Superior temporal gyrus (tissue), 1 donor: ENCODE data around the gene TMEM132D.
A peak's percentile ranks its signal among the peaks of the same experiment; 100 is the strongest.

Experiments used
- DNase-seq: peaks from one replicate; pipeline ENCODE4 v3.0.0-alpha.2; 2016; ENCODE audit errors: extremely low spot score

Gene TMEM132D

DNA sequence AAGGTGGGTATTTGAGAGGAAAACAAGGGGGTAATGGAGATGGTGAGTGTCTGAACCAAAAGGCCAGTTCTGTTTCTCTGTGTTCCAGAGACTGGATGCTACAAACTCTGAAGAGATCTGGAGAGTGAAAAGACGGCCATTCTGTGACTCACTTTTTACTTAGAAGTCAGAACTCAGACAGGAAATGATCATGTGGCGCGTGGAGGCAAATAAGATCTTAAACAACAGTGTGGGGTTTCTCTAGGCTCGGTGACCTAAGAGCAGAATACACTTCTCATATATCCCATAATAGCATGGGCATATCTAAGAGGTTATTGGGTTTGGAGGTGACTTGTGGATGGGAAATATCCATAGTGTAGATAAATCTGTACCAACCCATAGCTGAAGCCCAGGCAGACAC, 463.5 kb downstream of the TMEM132D start:
- DNase-seq: no peak

DNA sequence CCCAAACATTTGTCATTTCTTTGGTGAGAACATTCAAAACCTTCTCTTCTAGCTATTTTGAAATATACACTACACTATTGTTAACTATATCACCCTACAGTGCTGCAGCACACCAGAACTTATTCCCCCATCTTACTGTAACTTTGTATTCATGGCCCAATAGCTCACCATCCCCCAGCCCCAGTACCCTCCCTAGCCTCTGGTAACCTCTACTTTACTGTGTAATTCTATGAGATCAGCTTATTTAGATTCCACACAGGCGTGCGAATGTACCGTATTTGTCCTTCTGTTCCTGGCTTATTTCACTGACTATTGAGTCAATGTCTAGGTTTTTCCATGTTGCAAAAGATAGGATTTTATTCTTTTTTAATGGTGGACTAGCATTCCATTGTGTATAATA, 469.0 kb downstream of the TMEM132D start:
- no peak for DNase-seq

DNA sequence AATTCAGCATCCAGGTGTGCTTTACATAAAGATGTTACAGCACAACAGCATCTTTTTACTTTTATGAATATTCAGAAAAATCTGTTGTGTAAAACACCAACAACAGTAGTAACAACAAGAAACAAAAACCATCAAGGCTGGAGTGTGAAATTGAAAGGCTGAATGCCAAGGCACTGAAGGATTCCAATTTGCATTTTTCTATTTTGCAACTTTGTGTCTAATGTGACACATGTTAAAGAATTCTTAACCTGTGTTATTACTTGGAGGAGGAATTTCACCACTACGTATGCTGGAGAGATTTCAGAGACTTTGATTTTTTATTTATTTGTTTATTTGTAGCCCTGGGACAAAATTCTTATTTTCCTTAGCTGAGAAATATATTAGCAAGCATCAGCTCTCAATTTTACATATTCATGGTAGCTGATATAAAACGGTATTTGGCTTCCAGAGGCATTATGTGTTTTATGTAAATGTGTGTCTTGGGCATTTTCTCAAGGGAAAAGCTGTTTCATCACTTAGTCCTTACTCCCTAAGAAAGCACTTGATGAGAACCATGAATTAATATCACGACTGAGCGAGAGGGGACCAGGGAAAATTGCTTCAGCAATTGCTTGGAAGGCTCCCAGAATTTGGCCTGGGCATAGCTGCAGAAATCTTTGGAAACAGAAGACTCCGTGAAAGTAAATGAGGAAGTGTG, 475.4 kb downstream of the TMEM132D start:
- no peak for DNase-seq

DNA sequence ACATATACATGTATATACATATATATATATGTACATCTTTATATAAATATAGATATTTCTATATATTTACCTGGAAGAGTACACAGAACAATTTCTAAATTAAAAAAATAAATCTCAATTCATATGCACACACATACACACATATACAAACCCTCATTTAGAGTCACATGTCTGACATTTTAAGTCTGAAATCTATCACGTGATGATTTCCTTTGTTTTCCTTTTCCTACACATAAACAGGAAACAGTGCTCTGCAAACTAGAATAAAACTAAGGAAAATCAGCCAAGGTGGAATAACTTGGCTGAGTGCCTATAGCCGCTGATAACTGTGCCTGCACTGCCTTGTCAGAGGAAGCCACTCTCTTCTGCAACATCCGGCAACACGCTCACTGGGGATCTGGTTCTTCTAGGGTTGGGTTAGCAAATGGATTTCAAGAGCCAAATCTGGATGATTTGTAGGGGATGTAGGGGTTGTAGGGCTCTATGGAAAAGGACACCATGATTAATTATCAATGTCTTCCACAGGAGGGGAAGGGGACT, 480.7 kb downstream of the TMEM132D start:
- no peak for DNase-seq

DNA sequence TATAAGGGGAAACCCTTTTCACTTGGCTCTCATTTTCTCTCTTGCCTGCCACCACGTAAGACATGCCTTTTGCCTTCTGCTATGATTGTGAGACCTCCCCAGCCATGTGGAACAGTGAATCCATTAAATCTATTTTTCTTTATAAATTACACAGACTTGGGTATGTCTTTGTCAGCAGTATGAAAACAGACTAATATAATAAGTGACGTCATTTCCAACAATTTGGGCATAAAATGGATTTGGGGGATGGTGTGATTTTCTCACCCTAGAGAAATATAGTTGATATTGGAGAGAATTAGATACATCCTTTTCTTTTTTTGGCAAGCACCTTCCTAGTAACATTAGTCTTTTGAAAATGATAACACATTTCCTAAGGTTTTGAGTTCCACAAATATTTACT, 490.5 kb downstream of the TMEM132D start:
- DNase-seq: no peak

DNA sequence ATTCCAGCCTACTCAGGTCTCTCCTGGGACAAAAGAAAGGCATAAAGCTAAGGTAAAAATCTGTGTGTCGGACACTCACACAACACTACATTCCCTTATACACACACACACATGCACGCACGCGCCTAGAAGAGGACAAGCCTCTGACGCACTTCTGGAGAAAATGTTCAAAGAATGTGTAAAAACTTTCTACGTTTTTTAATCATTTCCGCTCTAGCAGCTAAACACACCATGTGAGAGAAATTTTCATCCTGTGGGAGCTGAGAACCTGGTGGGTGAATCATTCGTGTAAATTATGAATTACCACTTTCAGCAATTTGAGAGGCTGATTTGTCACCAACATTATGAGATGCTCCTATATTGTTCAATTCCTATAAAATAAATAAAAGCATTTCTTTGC, 494.5 kb downstream of the TMEM132D start:
- no peak for DNase-seq

DNA sequence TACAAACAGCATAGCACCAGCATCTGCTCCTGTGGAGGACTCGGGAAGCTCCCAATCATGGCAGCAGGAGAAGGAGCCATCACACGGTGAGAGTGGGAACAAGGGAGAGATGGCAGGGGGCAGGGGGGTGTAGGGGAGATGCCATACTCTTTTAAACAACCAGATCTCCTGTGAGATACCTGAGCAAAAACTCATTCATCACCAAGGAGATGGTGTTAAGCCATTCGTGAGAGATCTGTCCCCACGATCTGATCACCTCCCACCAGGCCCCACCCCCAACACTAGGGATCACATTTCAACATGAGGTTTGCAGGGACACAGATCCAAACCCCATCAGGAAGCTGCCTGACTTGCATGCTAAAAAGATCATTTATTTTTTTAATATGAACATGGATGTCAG, 499.3 kb downstream of the TMEM132D start:
- no peak for DNase-seq

DNA sequence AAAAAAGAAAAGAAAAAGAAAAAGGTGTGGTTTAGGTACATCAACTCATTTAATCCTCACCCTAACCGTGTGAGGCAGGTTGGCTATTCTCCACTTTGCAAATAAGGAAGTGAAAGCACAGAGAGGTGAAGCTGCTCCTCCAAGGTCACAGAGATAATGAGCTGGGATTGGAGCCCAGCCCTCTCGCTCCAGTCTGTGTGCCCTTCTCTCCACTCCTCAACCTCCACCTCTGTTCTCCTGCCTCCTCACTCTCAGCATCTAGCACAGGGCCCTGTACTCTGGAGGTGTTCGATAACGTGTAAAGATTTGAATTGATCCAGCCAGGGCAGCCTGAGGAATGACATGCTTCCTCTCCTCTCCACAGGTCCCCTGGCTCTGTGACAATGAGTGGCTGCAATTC, 502.3 kb downstream of the TMEM132D start:
- DNase-seq: no peak

DNA sequence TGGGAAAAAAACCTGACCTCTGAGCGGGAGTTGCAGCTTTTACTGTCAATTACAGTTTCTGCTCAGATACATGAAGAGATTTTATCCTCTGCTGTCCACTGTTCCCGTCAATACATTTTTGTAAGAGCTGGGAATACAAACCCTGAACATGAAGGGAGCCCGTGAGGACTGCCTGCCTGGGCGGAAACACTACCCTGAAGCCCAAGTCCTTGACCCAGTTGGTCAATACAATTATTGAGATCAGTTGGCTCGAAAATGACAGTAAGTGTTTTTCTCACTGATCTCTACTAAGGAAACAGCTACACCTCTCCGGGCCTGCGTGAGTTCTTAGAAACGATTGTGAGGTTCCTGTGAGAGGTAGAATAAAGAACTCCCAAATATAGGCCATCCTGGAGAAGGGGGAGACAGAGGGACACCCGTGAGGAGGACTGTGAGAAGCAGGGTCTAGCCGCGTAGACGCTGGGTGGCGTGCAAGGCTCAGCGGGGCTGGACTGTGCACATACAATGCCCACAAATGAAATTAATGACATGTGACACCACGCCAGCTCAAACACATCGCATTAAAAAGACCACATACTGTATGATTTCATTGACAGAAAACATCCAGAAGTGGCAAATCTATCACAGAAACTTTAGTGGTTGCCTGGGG, 509.5 kb downstream of the TMEM132D start:
- no peak for DNase-seq

DNA sequence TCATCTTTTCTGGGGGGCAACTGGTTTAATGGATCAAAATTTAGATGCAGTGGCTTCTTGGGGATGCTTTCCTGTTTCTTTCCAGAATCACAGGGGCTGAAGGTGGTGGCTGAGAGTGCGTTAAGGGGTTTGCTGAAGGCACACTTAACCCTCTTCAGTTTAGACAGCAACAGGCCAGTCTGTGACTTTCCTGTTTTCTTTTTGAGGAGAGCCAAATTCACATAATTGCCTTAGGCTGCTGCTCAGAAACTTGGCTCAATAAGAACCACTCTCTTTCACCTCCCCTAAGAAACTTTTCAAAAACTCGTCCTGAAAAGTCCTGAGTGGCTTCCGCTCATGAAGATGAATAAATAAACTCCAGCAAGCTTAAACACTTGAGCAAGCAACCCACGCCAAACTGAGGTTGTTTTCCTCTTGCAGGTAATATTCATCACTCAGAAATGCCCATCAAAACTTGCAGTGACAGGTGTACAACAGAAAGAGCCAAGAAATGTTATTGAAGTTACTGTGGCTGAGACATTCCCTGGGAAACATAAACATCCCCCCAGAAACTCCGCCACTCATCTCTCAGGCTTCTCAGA, 510.4 kb downstream of the TMEM132D start:
- no peak for DNase-seq

DNA sequence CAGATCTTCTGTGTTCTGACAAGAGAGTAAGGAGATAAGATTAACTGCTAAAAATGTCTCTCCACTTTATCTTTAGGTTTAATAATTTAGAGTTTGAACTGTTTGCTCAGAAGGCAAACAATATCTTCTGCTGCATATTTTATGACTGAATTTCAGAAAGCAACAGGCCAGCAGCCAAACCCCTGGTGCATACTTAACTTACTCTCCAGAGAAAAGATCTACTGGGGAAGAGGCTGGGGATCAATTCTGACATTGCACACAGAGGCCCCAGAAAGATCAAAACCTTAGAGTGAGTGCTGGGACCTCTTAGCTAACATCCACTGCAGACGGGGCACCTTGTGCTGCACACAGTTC, 518.2 kb downstream of the TMEM132D start:
- no peak for DNase-seq

DNA sequence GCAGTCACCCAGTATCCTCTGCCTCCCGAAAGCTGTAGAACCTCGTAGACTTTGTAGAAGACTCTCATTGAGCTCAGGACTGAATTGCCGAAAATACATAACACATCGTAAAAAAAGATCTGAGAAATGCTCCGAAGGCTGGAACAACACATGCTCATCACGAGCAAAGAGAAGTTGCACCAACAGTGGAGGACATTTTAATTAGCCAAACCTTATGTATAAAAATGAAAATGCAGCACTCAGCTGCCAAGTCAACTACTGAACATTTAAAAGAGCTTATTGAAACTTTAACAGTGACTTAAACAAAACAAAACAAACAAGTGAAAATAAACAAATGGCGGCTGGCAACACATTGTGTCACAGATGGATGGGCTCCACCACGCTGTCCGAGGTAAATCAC, 519.9 kb downstream of the TMEM132D start:
- DNase-seq: no peak

DNA sequence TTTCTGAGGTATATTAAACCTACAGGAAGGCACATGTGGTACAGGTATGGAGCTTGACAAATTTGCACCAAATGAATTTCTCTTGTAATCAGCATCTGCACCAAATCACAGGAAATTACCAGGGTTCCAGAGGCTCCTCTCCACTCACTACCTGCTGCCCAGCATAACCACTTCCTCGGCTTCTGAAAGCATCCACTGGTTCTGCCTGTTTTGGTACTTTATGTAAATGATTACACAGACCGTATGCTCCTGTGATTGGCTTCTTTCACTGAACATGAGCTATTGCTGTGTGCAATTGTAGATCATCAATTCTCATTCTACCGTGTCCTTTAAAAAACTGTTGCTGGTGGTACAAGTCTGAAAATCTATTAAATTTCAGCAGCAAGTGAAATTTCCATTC, 522.1 kb downstream of the TMEM132D start:
- no peak for DNase-seq

DNA sequence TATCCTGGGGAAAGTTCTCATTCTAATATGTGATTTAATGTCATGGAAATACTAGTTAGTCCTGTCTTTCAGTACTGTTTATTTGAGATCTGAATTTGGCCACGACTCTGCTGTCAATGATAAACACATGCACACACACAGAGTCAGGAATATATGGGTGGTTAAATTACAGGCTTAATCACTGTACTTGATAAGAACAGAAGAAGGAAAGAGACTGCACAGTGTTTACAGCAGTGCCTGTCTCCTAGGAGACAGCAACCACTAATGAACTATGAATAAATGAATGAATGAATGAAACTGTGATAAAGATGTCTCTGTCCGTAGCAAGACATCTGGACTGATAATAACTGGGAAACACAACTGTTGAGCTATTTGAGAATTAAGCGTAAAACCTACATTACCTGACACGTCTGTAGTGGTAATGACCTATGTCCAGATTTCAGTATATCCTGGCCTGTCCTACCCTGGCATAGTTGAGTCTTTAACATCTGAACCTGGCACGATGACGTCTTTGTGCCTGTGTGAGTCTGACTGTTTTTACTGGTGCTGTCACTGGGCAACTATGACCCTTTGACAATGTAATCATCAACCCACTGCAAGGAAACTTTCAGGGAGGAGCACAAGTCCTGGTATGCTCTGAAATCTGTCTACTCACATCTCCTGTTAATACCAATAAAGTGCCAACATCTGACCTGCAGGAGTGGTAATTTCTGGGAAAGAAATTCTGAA, 524.6 kb downstream of the TMEM132D start:
- no peak for DNase-seq

DNA sequence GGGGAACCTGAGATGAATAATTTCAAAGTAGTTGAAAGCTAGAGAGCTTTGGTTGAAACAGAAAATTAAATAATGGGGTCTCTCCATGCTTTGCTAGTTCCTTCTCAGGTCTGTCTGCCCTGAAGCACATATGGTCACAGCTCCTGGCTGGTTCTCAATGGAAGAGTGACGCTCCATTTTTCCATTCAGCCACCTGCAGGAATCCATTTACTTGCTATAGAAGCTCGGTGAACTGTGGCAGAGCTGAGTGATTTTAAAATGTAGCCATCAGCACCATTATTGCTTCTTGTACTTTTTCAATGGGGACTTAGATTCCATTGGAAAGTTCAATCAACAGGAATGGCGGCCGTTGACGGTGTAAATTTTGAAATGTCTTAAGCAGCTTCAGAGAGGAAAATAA, 525.3 kb downstream of the TMEM132D start:
- DNase-seq: no peak

DNA sequence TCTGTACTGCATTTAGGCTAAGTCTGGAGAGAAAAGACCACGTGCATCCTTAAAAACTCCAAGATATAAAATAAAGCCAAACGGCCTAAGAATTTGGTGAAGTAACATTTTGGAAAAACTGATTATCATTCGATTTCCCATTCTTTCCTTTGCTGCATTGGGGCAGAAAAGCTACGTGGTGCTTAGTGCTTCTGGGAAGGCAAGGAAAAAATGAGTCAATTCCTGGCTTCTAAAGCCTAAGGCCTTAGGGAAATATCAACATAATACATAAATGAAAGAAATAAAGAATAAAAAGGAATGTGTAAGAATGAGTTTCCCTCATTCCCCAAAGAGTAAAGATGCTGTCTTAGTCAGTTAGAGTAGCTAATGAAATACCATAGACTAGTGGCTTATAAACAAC, 530.1 kb downstream of the TMEM132D start:
- DNase-seq: no peak

DNA sequence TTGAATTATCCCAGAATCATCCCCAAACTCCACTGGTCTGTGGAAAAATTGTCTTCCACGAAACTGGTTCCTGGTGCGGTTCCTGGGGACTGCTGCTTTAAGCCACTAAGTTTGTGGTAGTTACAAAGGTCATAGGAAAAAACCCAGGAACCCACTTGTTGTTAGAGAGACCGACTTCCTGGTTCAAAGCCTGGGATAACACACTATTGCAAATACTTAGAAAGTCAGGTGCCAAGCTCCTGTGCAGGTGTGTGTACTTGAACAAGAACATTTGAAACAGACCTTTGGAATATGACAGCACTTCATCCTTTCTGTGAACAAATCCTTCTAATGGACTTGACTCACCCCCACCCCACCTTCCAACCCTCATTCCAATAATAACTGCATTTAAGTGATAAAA, 530.9 kb downstream of the TMEM132D start:
- no peak for DNase-seq

DNA sequence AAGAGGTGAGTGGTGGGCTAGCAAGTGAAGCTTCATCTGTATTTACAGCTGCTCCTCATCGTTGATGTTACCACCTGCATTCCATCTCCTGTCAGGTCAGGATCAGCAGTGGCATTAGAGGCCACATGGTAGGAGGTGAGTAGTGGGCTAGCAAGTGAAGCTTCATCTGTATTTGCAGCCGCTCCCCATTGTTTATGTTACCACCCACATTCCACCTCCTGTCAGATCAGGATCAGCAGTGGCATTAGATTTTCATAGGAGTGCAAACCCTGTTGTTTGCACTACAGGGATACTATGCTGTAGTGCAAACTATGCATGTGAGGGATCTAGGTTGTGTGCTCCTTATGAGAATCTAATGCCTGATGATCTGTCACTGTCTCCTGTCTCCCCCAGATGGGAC, 531.5 kb downstream of the TMEM132D start:
- no peak for DNase-seq

DNA sequence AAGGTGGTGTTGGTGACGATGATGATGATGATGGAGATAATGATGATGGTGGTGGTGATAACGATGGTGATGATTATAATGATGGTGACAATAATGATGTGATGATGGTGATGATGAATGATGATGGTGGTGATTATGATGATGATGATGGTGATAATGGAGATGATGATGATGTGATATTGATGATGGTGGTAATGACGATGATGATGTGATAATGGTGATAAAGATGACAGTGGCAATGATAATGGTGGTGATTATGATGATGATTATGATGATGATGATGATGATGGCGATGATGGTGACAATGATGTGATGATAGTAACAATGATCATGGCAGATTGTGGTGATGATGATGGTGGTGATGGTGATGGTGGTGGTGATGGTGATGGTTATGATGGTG, 532.6 kb downstream of the TMEM132D start:
- DNase-seq: no peak

DNA sequence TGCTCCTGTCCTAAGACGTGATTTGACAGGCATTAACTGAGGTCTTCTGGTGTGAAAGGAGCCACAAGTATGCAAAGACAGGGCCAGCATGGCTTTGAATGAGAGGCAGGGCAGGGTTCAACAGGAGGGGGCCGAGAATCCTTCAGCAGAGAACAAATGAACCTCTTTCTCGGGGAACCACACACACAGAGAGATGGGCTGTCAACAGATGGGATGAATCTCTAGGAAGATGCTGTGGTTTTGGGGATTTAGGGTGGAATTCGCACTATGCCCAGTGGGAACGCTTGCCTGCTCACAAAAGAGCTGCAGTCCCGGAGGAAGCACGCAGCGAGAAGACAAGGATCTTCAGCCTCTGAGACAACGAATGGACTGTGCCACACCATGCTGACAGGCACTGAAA, 537.2 kb downstream of the TMEM132D start:
- DNase-seq: no peak

DNA sequence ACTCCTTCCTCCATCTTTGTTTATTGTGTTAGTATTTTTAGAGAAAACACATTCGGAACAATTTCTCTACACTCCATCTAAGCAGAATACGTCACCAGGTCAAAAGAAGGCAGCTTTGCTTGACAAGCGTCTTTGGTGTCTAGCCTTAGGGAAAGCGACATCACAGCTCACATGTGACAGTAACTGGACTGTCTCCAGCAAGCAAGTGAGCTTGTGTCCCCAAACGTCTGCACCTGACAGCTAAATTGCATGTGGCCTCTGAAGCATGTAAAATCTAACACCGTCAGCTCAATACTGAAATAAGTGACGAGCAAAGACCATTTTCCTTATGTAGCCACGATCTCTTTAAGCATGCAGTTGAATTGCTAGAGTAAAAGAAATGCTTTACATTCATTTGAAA, 540.8 kb downstream of the TMEM132D start:
- peak; percentile 22 for DNase-seq

DNA sequence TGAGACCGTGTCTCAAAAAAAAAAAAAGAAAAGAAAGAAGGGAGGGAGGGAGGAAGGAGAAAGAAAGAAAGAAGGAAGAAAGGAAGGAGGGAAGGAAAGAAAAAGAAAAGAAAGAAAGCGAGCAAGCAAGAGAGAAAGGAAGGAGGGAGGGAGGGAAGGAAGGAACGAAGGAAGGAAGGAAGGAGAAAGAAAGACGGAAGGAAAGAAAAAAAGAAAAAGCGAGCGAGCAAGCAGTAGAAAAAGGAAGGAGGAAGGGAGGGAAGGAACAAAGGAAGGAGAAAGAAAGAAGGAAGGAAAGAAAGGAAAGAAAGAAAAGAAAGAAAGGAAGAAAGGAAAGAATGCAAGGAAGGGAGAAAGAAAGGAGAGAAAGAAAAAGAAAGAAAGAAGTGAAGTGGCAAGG, 546.6 kb downstream of the TMEM132D start:
- no peak for DNase-seq

DNA sequence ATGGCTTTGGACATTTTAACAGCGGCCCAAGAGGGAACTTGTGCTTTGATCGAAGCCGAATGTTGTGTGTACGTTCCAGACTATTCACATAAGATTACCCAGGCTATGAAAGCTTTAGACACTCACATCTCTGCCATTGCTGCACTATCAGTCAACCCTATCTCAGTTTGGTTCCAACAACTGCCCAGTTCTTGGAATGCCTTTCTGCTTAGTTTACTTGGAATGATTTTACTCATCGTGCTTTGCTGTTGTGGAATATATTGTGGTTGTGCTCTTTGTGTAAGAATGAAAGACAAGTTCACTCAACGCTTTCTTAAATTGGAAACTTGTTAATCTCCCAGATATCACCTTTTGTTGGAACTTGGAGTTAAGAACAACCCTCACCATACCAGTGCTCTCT, 552.3 kb downstream of the TMEM132D start:
- DNase-seq: no peak
